ENCODE measurements around the gene RPL27A.

The RPL27A gene

DNA sequence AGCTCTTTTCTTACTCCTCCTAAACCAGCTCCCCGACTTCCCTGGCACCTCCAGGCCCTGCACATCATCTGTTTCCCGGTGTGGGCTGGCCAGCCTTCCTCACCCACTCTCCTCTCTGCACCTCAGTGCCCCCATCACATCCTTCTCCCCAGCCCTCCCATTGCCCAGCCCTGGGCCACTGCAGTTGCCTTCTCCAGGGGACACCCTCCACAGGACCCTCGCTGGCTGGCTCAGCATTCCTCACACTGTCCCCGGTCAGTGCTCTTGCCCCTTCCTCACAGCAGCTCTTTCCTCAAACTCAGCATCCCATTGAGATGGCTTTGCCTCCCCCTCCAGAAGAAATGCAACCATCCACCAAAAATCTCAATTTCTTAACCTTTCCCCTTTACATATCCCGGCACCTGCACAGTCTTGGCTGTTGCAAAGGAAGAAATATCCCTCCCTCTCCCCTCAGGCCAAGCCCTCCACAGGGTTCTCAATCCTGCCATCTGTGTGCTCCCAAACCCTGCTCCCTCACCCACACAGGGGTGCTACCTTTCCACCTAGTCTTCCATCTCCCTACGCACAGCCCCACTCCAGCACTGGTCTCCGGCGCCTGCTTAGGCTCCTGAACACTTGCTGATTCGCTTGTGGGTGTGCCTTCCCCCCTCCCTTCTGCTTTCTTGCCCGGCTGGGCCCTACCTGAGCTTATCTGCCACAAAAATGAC lies 19.5 kb downstream of the RPL27A start:
- DNase-seq: no peak

DNA sequence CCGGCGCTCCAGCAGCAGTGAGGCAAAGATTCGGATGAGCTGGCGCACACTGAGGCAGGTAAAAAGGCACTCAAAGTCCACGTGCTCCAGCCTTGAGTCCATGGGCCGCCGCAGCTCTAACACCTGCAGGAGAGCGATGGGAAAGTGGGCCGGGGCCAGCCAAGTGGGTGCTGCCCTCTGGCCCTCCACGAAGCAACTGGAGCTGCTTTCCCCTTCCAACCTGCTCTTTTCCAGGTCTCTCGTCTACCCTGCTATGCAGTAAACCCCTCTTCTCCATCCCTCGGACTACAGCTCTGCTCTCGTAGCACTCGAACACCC lies 20.0 kb downstream of the RPL27A start:
- DNase-seq: no peak

DNA sequence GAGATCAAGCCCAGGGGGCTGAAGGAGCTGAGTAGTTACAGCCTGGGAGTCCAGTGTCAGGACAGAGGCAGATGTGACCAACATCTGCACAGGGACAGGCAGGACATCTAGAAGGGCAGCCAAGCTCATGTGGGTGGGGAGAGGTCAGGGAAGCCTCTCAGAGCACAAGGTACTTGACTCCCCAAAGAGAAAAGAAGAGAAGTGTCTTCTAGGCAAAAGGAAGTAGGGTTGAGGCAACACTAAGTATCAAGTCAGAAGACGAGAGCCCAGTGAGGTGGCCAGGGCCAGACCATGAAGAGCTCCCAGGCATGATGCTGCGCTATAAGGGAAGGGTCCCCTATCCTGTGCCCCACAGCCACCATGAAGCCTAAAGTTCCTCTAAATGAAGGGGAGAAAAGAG lies 21.5 kb downstream of the RPL27A start:
- DNase-seq: no peak

DNA sequence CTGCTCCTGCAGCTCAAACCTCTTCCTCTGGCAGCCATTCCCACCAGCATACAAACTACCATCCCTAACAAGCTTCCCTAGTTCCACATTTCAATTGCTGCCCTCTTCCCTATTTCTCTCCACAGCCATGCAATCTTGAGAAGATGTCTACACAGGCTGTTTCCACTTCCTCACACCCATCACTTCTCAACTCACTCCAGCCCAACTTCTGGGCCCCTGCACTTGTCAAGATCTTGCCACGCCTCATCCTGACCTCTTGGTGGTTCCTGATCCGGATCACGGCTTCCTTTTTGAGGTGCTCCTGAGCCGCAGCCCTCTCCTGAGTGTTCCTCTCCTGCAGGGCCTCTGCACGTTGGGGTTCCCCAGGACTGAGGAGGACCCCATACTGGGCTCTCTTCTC lies 22.6 kb downstream of the RPL27A start:
- DNase-seq: no peak

DNA sequence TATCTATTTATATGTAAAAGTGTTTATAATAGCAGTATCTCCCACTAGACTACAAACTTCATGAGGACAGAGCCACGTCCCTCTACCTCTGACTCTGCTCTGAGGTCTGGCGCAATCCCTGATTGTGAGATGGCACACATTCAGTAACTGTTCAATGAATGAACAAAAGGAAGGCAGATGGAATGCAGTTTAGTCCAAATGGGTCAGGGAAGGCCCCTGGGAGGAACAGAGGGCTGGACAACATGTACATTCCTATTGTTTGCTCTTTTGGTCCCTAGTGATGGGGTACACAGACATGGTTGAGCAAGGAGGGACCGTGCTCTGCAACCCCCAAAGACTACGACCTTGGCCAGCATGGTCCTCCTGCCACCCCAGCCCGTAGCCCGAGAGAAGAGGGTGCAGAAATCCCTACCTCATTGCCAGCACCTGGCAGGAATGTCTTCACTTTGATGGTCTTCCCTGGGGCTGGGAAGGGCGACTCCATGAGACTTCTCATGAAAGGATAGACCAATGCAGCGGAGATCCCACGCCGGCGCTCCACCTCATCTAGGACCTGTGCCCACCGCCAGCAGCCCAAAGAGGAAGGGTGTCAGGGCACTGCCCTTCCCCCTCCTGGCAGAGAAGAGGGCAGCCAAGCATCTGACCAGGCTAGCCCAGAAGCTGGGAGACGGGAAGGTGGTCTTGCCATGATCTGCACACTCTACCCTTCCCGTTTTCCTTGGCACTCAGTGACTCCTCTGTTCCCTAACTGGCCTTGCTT lies 24.3 kb downstream of the RPL27A start:
- DNase-seq: no peak

DNA sequence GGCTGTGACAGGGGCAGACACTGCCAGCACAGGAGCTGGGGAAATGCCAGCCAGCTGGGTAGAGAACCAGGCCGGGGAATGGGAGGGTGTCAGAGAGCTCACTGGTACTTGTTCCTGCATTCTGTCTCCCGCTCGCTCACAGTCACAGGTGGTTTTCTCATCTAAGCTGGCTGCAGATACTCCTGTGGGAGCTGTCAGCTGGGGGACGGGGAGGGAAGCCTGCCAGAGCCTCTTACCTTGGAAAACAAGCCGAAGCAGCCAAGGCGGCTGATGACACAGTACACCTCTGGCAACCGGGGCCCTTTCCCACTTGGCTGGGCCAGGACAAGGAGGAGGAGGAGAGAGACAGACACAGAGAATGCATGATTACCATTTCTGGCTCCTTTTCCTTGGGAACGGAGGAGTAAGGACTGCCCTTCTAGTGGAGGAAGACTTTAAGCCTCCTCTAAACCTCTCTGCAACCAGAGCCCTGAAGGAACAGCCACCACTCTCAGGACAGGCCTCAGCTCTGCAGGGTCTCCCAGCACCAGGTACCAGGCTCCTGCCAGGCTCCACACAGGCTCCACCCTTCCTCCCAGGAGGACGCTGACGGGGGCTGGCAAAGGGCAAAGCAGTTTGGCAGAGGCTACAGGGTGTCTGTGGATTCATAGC lies 25.1 kb downstream of the RPL27A start:
- no peak for DNase-seq

DNA sequence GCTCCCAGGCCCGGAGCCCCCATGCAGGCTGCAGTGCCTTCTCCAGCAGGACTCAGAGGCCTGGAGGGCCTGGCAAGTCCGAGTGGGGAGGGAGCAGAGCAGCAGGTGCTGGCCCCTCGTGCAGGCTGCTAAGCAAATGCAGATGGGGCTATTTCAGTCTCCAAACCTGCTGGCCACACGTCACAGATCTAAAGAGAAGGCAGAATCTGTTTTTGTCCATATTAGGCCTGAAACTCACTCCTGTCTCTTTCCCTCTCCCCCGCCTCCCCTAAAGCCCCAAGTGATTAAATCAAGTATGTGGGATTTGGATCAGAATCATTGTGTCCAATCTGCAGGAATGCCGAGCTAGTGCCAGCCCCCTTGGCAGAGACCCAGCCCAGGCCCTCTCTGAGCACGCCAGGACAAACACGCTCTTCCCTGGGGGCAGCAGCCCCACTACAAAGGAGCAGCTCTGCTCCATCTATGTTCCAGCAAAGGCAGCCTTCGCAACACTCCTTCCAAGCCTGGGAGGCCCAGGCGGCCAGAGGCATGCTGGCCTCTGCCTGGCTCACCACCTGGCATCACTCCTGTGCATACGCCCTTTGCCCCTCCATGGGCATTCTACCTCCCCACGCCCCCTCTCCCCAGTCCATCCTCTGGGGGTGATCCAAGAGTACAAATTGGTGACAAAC lies 26.5 kb downstream of the RPL27A start:
- no peak for DNase-seq

DNA sequence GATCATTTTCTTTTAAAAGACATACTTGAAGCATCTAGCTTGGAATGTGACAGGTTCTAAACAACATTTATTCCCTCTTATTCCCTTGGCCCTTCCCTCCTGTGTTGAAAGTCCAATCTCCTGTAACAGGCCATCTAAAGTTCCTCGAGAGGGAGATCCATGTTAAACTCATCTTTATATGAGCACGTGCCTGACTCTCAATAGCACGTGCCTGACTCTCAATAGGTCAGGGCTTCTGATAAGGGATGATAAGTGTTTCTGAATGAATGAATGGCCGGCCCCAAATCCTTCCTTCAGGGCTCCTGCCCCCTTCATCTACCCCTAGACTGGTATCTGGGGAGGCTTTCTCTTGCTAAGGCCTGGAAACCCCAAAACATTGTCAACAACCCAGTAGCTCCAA lies 27.2 kb downstream of the RPL27A start:
- DNase-seq: no peak

DNA sequence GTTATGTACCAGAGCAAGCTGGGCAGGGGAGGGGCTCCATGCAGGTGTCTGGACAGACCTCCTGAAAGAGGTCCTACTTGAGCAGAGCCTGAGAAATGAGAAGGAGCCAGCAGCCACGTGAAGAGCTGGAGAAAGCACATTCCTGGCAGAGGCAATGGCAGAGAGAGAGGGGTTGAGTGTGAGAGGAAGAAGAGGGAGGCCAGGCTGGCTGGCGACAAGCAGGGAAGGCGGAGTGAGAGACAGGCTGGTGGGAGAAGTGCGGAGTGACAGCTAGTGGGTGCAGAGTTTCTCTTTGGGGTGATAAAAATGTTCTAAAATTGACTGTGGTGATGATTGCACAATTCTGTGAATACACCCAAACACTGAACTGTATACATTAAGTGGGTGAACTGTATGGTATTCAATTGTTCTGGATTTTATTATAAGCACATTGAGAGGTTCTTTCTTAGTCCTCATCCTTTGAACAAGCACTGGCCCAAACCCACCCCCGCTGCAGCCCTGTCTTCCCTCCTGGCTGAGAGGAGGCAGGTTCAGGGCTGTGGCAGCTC lies 29.4 kb downstream of the RPL27A start:
- DNase-seq: no peak

DNA sequence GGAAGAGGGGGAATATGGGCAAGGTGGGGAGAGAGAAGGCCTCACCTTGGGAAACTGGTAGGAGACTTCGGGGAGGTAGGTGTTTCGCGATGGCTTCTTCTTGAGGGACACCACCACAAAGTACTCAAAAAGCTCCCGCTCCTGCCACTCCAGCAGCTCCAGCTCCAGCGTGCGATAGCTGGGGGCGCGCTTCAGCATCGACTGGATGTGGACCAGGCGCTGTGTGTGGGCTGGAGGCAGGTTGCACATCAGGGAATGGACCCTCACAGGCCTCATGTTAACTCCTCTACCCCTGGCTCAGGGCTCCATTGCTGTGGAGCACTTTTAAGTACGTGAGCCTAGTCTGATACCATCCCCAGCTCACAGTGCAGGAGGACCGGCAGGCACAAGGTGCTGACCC lies 29.9 kb downstream of the RPL27A start:
- DNase-seq: no peak

DNA sequence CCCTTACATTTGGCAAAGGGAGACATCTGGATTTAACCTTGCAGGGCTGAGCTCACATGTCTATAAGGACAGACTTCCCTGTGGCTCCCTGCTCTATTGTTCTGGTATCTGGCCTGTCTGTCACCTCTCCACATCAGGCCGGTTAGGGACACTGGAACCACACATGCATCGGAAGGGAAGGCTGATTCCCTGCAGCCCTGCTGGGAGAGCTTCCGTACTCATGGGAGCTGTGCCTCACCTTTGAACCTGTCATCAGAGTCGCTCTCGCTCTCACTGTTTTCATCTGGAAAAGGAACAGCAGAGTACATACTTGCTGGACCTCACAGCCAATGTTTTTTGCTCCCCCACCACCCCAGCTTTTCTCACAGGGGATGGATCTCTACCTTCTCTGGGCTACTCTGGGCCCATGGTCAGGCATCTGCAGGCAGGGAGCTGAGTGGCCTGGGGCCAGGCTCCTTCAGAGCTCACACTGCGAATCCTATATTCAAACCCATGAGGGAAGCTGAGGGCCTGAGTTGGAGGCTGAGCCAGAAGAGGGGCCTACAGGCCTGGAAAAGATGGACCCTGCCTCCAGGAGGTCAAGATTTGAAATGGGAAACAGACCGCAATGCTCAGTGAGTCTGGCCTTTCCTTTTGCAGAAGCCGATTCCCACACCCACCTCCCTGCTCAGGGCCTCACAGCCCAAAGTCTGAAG lies 31.3 kb downstream of the RPL27A start:
- DNase-seq: no peak

DNA sequence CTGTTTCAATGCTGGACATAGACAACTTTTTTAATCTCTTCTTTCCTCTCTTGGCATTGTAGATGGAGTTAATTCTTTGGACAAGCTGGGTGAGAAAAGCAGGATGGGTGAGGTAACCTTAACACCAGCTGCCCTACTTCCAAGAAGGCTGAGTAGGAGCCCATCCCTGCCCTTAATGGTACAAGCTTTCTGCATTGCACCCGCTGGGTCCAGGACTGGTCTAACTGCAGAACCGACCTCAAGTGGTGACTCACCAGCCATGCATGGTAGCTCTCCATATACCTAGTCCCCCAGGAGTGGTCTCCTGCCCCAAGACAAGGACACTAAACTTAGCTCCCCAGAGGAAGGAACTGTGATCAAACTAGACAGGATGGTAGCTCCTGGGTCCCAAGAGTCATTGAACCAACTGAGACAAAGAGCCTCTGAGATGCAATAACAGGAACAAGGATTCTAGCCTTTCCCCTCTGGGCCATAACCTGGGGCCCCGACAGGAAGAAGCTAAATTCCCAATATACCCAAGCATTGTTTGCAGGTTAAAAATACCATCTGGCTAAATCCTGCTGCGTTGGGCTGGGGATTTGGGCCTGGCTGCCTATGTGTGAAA lies 32.1 kb downstream of the RPL27A start:
- DNase-seq: no peak

DNA sequence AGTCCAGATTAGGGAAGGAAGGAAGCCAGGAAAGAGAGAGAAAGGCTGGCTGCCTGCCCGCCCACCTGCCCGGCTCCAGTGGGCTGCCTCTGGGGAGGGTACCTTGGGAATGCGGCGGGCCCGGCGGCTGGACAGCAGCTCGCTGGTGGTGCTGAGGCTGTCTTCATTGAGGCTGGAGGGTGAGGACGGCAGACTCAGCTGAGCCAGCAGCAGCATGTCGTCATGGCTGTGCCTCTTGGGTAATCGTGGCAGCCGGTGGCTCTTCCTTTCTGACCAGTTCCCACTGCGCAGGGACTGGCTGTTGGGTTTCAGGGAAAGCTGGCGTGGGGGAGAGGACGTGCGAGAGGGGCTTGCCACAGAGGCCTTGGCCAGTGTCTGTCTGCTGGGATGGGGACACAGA lies 32.9 kb downstream of the RPL27A start:
- DNase-seq: no peak

DNA sequence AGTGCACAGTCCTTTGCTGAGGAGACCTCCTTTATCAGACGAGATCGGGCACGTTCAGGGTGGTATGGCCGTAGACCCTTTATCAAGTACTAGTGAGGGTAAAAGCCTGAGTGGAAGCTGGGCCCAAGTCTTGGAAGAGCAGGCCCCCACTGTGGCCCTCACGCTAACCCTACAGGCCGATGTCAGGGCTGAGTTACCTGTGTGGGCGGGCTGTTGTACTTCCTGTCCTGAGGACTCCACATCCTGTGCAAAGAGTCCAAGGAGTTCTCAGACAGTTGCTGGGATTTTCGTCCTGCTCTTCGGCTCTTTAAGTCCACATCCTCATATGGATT lies 34.9 kb downstream of the RPL27A start:
- no peak for DNase-seq

DNA sequence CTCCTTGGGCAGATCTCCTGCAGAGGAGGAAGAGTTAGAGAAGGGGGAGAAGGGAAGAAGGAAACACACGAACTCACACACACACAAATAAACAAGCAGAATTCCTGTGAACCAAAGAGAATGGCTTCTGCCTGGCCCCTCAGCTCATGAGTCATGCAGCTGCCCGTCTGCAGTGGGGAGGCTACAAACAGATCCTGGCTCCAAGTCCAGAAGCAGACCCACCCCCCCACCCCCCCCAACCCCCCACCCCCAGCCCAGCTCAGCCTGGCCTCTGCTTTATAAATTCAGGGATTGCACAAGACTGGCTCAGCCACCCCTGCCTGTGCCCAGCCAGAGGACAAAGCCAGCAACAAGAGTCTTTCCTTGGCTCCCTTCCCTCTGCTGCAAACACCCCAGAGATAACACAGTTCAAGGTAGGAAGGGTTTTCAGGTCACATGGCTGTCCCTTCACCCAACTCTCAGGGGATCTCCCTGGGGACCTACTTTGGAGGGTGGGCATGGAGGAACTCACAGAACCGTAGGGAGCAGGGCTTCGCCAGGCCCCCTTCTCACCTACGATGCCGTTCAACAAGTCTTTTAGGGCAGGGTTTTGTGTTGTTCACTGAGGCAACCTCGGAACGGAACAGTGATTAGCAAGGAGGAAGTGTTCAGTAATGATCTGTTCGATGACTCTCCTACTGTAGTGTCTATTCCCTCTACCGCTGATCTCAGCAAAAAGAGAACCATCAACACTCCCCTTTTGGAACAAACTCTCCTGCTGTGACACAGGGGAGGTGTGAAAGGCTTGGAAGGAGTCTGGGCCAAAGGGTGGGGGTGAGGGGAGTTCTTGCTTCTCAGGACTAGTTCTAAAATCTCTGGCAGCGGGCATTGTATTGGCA lies 35.5 kb downstream of the RPL27A start:
- DNase-seq: no peak

DNA sequence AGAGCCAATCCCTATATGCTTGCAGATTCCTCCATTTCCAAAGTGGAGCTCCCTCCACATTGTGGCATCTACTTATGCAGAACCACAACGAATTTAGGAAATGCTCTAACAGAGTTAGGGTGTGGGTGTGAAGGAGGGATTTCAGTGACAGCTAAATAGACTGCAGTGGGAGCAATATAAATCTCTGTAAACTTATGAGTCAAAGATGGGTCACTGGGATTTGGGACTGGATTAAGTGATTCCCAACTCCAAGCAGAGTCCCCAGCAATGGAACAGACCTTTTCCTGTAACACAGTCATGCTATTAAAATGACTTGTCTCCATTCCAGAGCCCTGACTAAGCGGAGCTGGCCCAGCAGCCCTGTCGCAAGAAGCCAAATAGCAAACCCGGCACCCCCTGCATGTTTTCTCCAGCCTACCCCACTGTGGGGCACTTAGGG lies 36.6 kb downstream of the RPL27A start:
- DNase-seq: no peak

DNA sequence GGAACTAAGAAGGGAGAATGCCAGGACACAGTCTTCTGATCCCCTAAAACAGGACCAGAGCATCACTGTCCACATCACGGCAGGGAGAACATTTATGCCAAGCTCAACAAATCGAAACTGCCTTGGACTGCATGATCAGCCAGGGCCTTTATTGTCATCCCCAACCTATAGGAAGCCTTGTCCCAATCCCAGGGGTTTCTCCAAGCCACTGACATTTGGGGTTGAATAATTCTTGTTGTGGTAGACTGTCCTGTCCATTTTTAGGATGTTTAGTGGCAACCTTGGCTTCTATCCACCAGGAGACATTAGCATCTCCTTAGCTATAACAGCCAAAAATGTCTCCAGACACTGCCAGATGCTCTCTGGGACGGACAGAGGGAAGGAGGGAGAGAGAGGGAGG lies 37.1 kb downstream of the RPL27A start:
- no peak for DNase-seq

DNA sequence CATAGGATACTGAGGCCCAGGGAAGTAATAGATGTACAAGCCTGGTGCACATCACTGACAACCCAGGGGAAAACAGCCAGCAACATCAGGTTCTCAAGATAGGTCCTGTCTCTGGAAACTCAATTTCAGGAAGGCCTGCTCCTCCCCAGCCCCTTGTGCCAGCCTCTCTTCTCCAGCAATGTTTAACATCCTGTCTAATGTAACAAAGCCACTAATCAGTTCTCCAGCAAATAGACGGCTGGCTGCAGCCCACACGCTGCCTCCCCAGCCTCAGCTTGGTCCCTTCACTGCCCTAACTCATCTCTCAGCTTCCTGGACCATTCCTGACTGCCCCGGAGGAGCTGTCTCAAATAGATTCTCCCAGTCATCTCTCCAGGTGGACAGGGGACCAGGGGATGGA lies 37.8 kb downstream of the RPL27A start:
- DNase-seq: no peak

DNA sequence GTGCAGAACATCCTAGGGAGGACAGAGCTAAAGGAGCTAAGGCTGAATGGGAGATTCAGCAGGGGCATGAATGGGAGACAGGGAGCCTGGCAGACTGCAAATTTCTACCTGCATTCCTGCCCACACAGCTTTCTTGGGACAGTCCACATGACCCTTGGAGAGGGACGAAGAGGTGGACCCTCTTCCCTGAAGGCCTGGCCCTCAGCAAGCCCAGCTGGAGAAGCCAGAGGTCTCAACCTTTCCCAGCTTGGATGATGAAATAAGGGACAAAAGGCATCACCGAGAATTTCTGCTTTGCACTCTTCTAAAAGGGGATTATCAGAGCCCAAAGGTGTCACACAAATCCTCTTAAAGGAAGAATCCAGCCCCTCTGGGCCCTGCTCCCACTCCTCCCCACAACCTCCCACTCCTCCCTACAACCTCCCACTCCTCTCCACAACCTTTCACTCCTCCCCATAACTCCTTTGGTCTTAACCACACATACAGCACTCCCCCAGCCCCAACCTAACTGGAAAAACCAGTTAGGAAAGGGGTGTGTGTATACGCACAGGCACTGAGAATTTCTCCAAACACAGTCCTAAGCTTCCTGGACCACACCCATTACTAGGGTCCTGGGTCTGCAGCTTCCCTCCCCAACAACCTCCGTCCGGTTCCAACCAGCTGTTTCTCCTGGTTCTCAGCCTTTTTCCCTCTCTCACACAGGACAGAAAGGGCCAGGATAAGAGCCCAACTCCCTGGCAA lies 38.4 kb downstream of the RPL27A start:
- DNase-seq: no peak

DNA sequence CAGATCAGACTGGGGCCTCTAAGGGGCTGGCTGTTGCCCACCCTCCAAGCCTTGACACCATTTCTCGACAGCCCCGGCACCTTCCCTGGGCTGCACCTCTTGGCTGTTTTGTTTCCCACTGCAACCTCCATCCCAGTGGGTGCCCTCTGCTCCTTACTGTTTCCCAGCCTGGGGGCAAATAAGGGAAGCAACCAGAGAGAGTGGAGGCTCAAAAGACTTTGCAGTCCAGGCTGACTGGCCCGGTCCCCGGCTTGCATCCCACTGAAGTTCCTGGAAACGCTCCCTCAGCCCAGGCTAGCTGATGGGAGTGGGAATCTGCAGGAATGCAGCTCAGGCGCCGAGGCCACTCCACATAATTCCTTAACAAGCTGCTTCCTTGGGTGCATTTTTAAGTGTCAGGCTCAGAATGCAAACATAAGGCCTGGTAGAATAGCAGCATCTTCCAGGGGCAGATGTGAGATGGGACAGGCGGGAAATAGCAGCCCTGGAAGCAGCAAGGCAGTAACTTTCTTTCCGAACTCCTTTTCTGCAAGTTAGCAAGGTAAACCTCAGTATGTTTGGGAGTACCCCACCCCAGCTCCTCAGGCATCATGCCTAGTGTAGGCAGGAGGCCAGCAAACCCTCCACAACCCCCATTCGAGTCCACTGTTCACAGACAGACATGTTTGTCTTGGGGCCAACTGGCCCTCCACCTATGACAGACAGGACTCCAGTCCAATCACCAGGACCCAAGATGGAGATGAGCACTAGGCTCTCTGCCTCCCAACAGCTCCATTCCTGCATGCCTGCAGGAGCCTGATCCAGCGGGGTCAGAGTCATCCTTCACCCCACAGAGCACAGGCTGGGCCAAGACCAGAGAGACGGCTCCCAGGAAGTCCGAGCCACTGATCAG lies 39.3 kb downstream of the RPL27A start:
- no peak for DNase-seq

All from NCI-H524 (cell line).